Smooth muscle cell of the coronary artery (primary cell): ENCODE measurements around the gene ZFP69B. TPM values are rescaled to one million over a fixed set of nuclear protein-coding genes. Genes with fewer than 3 reads are reported as not detected.

Experiments used
- total RNA-seq: library from RNA; depleted of rRNA; stranded (reverse); fragments of >200 nt; gene quantifications from 2 replicates; pipeline ENCODE4 v1.2.3, GENCODE V29; 2014; ENCODE audit warnings: low replicate concordance

ZFP69B gene
- 1.1 and 7.2 TPM in 2 replicates for total RNA-seq

GRCh38 chr1:40449684-40450494 lies at the start of gene ZFP69B:
Gene ZFP69B (plus strand): TSS chr1:40450476. CDS start chr1:40450962, 486 bp downstream.

GRCh38 chr1:40476924-40477677 lies 26.8 kb downstream of the ZFP69B start, which contains the start of gene ZFP69:
Gene ZFP69 (plus strand): TSS chr1:40477290. CDS start chr1:40479362, 2,072 bp downstream.

GRCh38 chr1:40508375-40509341 lies 58.4 kb downstream of the ZFP69B start, which contains the start of gene EXO5:
Gene EXO5 (plus strand): TSS chr1:40508767. CDS start chr1:40514545, 5,778 bp downstream.

Other genes with a start within 250 kb of the ZFP69B start
- gene TMCO2, start 202.5 kb upstream of the ZFP69B start, total RNA-seq: not detected in 2 replicates
- gene ZMPSTE24, start 192.2 kb upstream of the ZFP69B start, total RNA-seq: 41.4 and 53.4 TPM in 2 replicates
- gene COL9A2, start 133.2 kb upstream of the ZFP69B start, total RNA-seq: 0.59 and 1.3 TPM in 2 replicates
- 5.7 and 8.6 TPM in 2 replicates for gene SMAP2, start 76.7 kb upstream of the ZFP69B start, total RNA-seq
- 1.4 and 2.7 TPM in 2 replicates for gene ZFP69, start 26.8 kb downstream of the ZFP69B start, total RNA-seq
- 6.2 and 9.4 TPM in 2 replicates for gene EXO5, start 58.3 kb downstream of the ZFP69B start, total RNA-seq
- 2.9 and 3.6 TPM in 2 replicates for gene ZNF684, start 81.2 kb downstream of the ZFP69B start, total RNA-seq
- 0.23 and 1.1 TPM in 2 replicates for gene RIMS3, start 215.2 kb downstream of the ZFP69B start, total RNA-seq
- 19.1 and 45.6 TPM in 2 replicates for gene NFYC, start 241.2 kb downstream of the ZFP69B start, total RNA-seq